ENCODE measurements around the gene DOK3. TPM values are rescaled to one million over a fixed set of nuclear protein-coding genes. Genes with fewer than 3 reads are reported as not detected.
"Not testable (repeated sequence)": the region's sequence is repeated elsewhere in the genome, so short reads cannot be mapped to it uniquely, and the experiment has no call there.

The DOK3 gene
- total RNA-seq, 1 donor = 0.99 TPM

- TF ChIP-seq, protein P1, sequence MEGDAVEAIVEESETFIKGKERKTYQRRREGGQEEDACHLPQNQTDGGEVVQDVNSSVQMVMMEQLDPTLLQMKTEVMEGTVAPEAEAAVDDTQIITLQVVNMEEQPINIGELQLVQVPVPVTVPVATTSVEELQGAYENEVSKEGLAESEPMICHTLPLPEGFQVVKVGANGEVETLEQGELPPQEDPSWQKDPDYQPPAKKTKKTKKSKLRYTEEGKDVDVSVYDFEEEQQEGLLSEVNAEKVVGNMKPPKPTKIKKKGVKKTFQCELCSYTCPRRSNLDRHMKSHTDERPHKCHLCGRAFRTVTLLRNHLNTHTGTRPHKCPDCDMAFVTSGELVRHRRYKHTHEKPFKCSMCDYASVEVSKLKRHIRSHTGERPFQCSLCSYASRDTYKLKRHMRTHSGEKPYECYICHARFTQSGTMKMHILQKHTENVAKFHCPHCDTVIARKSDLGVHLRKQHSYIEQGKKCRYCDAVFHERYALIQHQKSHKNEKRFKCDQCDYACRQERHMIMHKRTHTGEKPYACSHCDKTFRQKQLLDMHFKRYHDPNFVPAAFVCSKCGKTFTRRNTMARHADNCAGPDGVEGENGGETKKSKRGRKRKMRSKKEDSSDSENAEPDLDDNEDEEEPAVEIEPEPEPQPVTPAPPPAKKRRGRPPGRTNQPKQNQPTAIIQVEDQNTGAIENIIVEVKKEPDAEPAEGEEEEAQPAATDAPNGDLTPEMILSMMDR (IDR thresholded peaks at IDR 0.05; ENCODE audit: insufficient read depth, low read length) = no peak
- no peak overlapping the region for H3K4me3 ChIP-seq (ENCODE audit: low read depth, low read length)
- no peak for DNase-seq (ENCODE audit: low read depth)
These were observed 20.4 kb downstream of the DOK3 start for GRCh38 chr5:177489119-177489716.

DNA sequence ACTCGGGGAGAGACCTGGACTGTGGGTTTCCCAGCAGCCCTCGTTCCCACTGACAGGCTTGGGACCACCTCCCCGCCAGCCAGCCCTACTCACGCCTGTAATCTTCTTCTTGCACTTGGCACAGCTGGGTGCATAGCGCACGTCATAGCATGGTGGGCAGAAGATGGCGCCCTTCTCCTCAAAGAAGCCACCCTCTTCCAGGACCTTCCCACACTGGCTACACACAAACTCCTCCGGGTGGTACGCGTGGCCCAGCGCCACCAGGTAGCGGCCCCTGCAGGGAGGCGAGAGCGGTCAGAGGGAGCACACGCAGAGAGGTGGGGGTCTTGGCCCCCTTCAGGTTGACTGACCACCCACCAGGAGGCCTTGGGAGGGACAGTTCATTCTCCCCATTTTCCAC lies 21.7 kb downstream of the DOK3 start:
- no peak for DNase-seq (ENCODE audit: low read depth)
- H3K4me3 ChIP-seq (ENCODE audit: low read depth, low read length) = no peak overlapping the region
- TF ChIP-seq, protein P1 (IDR thresholded peaks at IDR 0.05; ENCODE audit: insufficient read depth, low read length) = no peak

DNA sequence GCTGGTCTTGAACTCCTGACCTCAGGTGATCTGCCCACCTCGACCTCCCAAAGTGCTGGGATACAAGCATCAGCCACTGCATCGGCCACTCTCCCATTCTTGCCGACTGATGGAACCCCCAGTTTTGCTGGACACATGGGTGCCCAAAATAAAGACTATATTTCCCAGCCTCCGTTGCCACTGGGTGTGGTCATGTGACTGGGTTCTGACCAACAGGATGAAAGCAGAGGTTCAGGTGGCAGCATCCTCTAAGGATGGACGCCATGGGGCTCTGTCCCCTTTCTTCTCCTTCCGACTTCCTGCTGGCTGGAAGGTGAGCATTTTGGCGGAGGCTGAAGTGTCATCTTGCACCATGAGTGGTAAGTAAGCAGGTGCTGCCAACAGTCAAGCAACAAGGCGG lies 22.5 kb downstream of the DOK3 start:
- no peak for DNase-seq (ENCODE audit: low read depth)
- TF ChIP-seq, protein P1 (IDR thresholded peaks at IDR 0.05; ENCODE audit: insufficient read depth, low read length) = no peak
- no peak overlapping the region for H3K4me3 ChIP-seq (ENCODE audit: low read depth, low read length)

DNA sequence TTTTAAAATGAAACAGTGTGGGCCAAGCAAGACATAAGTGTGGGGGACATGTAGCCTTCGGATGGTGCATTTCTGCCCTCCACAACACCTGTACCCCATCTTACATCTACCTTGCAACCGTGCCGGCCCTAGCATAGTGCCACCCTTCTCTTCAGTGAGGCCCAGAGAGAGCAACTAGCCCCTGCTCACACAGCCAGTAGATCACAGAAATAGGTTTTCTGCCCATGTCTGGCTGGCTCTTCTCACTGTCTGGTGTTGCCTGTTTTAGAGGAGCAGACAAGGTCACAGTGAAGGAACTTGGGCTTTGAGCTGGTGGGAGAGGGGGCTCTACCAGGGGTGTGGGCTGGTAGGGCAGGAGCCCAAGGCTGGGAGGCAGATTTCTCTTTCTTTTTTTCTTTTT lies 23.4 kb downstream of the DOK3 start:
- TF ChIP-seq, protein P1 (IDR thresholded peaks at IDR 0.05; ENCODE audit: insufficient read depth, low read length) = no peak
- H3K4me3 ChIP-seq (ENCODE audit: low read depth, low read length) = no peak overlapping the region
- no peak for DNase-seq (ENCODE audit: low read depth)

GRCh38 chr5:177485753-177486152 lies 23.9 kb downstream of the DOK3 start:
- DNase-seq (ENCODE audit: low read depth); H3K4me3 ChIP-seq (ENCODE audit: low read depth, low read length): not testable (repeated sequence)

DNA sequence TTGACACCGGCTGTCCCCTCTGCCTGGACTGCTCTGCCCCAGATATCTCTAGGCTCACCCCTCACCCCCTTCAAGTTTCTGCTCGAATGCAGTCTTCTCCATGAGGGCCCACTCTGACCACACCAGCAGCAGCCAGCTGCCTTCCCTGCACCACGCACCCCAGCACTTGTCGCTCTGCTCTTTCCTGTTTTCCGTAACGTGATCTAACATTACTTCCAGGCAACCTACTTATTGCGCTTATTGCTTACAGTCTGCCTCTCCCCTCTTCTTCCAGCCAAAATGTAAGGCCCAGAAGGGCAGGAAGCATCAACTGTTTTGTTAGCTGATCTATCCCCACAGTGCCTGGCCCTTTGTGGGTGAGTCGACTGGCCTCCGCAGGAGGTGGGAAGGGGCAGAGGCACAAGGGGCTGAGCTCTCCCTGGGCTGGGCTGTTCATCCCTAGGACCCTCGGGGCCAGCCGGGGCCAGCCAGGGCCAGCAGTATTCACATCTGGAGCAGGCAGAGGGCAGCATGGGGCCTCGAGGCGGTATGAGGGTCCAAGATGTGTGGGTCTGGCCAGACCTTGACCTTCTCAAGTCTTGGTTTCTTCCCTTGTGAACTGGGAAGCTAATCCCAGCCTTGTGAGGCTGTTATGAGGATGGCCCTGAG lies 24.6 kb downstream of the DOK3 start:
- TF ChIP-seq, protein P1 (IDR thresholded peaks at IDR 0.05; ENCODE audit: insufficient read depth, low read length) = no peak
- DNase-seq (ENCODE audit: low read depth) = no peak
- H3K4me3 ChIP-seq (ENCODE audit: low read depth, low read length) = no peak overlapping the region

GRCh38 chr5:177483994-177484901 lies 25.4 kb downstream of the DOK3 start:
- TF ChIP-seq, protein P1 (IDR thresholded peaks at IDR 0.05; ENCODE audit: insufficient read depth, low read length) = no peak
- no peak for DNase-seq (ENCODE audit: low read depth)
- H3K4me3 ChIP-seq (ENCODE audit: low read depth, low read length) = no peak overlapping the region
